NCI-H2227 (cell line): ENCODE measurements around the gene TMEM40.
"Not testable (repeated sequence)": the region's sequence is repeated elsewhere in the genome, so short reads cannot be mapped to it uniquely, and the experiment has no call there.

Source experiments
- DNase-seq: peaks from one replicate; lab custom pipeline; 2025; ENCODE audit not compliant: unreplicated experiment; lab: John Stamatoyannopoulos, UW

Gene TMEM40

GRCh38 chr3:12719984-12720898 lies 38.8 kb downstream of the TMEM40 start:
- peak; percentile 77 for DNase-seq

- no peak for DNase-seq
These were observed 39.5 kb downstream of the TMEM40 start for GRCh38 chr3:12719541-12719940.

- no peak for DNase-seq
These were observed 42.4 kb downstream of the TMEM40 start for GRCh38 chr3:12716605-12717151.

- no peak for DNase-seq
These were observed 44.8 kb downstream of the TMEM40 start for GRCh38 chr3:12714278-12714677.

GRCh38 chr3:12710062-12710461 lies 49.0 kb downstream of the TMEM40 start:
- no peak for DNase-seq

GRCh38 chr3:12709334-12709733 lies 49.7 kb downstream of the TMEM40 start:
- no peak for DNase-seq

- no peak for DNase-seq
These were observed 50.4 kb downstream of the TMEM40 start for GRCh38 chr3:12708584-12709192.

- no peak for DNase-seq
These were observed 51.6 kb downstream of the TMEM40 start for GRCh38 chr3:12707449-12707848.

- DNase-seq, result peak; percentile 48
These were observed 52.4 kb downstream of the TMEM40 start for GRCh38 chr3:12706504-12707253.

GRCh38 chr3:12705981-12706380 lies 53.1 kb downstream of the TMEM40 start:
- DNase-seq, result no peak

GRCh38 chr3:12705374-12705926 lies 53.6 kb downstream of the TMEM40 start:
- no peak for DNase-seq

- no peak for DNase-seq
These were observed 56.6 kb downstream of the TMEM40 start for GRCh38 chr3:12702501-12702900.

GRCh38 chr3:12701601-12702000 lies 57.5 kb downstream of the TMEM40 start:
- not testable (repeated sequence) for DNase-seq

- DNase-seq, result no peak
These were observed 58.3 kb downstream of the TMEM40 start for GRCh38 chr3:12700800-12701199.

- DNase-seq, result no peak
These were observed 63.1 kb downstream of the TMEM40 start for GRCh38 chr3:12695916-12696315.

GRCh38 chr3:12695112-12695511 lies 63.9 kb downstream of the TMEM40 start:
- DNase-seq, result no peak

- DNase-seq, result no peak
These were observed 66.6 kb downstream of the TMEM40 start for GRCh38 chr3:12692444-12692843.

GRCh38 chr3:12689997-12690711 lies 68.9 kb downstream of the TMEM40 start:
- no peak for DNase-seq

GRCh38 chr3:12687948-12688347 lies 71.1 kb downstream of the TMEM40 start:
- DNase-seq, result no peak

- no peak for DNase-seq
These were observed 73.0 kb downstream of the TMEM40 start for GRCh38 chr3:12686096-12686495.
